Measurements from ENCODE around the gene CC2D1A.
"Not testable (repeated sequence)": the region's sequence is repeated elsewhere in the genome, so short reads cannot be mapped to it uniquely, and the experiment has no call there.

GRCh38 chr19:13973479-13973878 is 67.5 kb downstream of the CC2D1A start:
- not testable (repeated sequence) for TF ChIP-seq EZH2 (IDR thresholded peaks at IDR 0.05; ENCODE audit: insufficient read depth, poor library complexity, severe bottlenecking); EZH2phosphoT487 (IDR thresholded peaks at IDR 0.05; ENCODE audit: insufficient read depth, low read depth)
